ENCODE results near the gene TRAF3IP1. TPM values are rescaled to one million over a fixed set of nuclear protein-coding genes. Genes with fewer than 3 reads are reported as not detected.

TRAF3IP1 gene
- total and polyA plus RNA-seq, 4 donors, result 8.9 to 41.0 (median 14.7) TPM

GRCh38 chr2:238314576-238314975 is 5.7 kb upstream of the TRAF3IP1 start:
- Histone ChIP-seq H3K4me1 (ENCODE audit: control insufficient read depth in 5 of 5, insufficient read depth in 5 of 5, low read length in 5 of 5) (peaks cover 0 to under 1% (median 0%) of the 10 kb centered on the region in 5 donors), H3K4me3 (no peak overlapping the region), H3K36me3 (ENCODE audit: control insufficient read depth in 4 of 4, insufficient read depth in 4 of 4, low read length in 4 of 4) (no peaks in the 10 kb centered on the region), H3K27ac (ENCODE audit: low read depth in 1 of 2, low read length in 1 of 2) (no peak overlapping the region), H3K9me3 (ENCODE audit: control insufficient read depth in 4 of 4, insufficient read depth in 3 of 4, low read length in 3 of 4) (no peaks in the 10 kb centered on the region), H3K9ac (ENCODE audit: insufficient read depth in 1 of 2, low read length in 2 of 2) (no peak overlapping the region), H3K27me3 (ENCODE audit: control insufficient read depth in 3 of 3, insufficient read depth in 3 of 3, low read length in 2 of 3) (no peaks in the 10 kb centered on the region)
- DNase-seq, result no peak
- no peak for ATAC-seq (ENCODE audit: insufficient read depth, low FRiP score)
- 95 to 96% methylated on average over 8 of the region's 8 CpGs for WGBS, 2 donors
- TF ChIP-seq CTCF (IDR thresholded peaks at IDR 0.05; ENCODE audit: control extremely low read depth, extremely low read depth), result no peak

DNA sequence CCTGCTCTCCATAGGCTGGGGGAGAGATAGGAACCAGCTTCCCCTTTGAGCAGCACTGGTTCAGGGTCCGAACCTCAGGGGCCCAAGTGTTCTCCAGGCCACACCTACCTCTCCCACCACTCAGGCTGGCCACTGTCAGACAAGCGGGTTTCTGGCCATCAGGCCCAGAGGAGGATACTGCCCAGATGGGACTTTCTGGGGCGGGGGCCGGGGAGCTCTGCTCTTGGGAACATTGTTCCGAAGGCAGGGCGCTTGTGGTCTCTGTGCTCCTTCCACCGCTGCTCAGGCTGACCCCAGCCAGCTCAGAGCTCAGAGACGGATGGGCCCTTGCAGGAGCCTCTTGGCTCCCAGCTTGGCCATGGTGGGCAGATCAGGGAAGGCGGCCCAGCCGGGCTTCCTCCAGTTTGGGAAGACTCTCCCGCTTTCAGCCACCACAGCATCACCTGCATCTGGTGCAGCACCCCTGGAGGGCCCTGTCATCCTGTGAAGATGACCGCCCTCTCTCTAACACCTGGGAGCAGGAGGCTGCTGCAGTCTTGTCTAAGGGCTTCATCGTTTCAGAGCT is 5.2 kb upstream of the TRAF3IP1 start:
- no peak for TF ChIP-seq CTCF (IDR thresholded peaks at IDR 0.05; ENCODE audit: control extremely low read depth, extremely low read depth)
- Histone ChIP-seq H3K9ac (ENCODE audit: insufficient read depth in 1 of 2, low read length in 2 of 2) (no peak overlapping the region), H3K27me3 (ENCODE audit: control insufficient read depth in 3 of 3, insufficient read depth in 3 of 3, low read length in 2 of 3) (no peaks in the 10 kb centered on the region), H3K9me3 (ENCODE audit: control insufficient read depth in 4 of 4, insufficient read depth in 3 of 4, low read length in 3 of 4) (no peaks in the 10 kb centered on the region), H3K4me3 (no peak overlapping the region), H3K36me3 (ENCODE audit: control insufficient read depth in 4 of 4, insufficient read depth in 4 of 4, low read length in 4 of 4) (no peaks in the 10 kb centered on the region), H3K4me1 (ENCODE audit: control insufficient read depth in 5 of 5, insufficient read depth in 5 of 5, low read length in 5 of 5) (peaks cover 0 to 4% (median 2%) of the 10 kb centered on the region in 5 donors), H3K27ac (ENCODE audit: low read depth in 1 of 2, low read length in 1 of 2) (no peak overlapping the region)
- 96 to 97% methylated on average over 12 to 13 of the region's 13 CpGs for WGBS, 2 donors
- DNase-seq (no peak), ATAC-seq (ENCODE audit: insufficient read depth, low FRiP score) (no peak)

DNA sequence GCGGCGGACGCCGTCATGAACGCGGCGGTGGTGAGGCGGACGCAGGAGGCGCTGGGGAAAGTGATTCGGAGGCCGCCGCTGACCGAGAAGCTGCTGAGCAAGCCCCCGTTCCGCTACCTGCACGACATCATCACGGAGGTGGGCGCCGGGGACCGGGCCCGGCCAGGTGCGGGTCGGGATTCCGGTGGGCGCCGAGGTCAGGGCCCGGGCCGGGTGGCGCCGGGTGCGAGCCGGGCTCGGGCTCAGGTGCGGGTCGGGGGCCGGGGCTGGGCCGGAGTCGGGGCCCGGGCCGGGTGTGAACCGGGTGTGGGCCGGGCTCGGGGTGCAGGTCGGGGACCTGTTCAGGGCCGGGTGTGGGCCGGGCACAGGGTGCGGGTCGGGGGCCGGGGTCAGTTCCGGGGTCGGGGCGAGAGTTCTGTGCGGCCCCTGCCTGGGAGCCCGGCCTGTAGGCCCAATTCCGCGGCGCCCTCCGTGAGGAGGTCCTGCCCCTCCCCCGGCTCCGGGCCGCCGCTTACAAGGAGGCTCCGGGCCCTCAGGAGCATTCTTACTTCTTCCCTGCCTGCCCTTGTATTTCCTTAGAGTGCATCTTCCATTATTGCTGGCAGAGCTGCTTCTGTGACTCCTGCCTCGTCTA is 447 bp downstream of the TRAF3IP1 start:
- ATAC-seq (ENCODE audit: insufficient read depth, low FRiP score) (no peak), DNase-seq (no peak)
- peaks cover 0 to 2% (median under 1%) of the 10 kb centered on the region in 4 donors for H3K36me3 ChIP-seq (ENCODE audit: control insufficient read depth in 4 of 4, insufficient read depth in 4 of 4, low read length in 4 of 4)
- peaks cover 5 to 15% (median 9%) of the 10 kb centered on the region in 5 donors for H3K4me1 ChIP-seq (ENCODE audit: control insufficient read depth in 5 of 5, insufficient read depth in 5 of 5, low read length in 5 of 5)
- H3K27ac ChIP-seq (ENCODE audit: low read depth in 1 of 2, low read length in 1 of 2), result peak overlapping the region; percentile 32 to 59
- WGBS, 2 donors, result 1 to 2% methylated on average over 35 to 65 of the region's 65 CpGs
- no peaks in the 10 kb centered on the region for H3K9me3 ChIP-seq (ENCODE audit: control insufficient read depth in 4 of 4, insufficient read depth in 3 of 4, low read length in 3 of 4)
- no peaks in the 10 kb centered on the region for H3K27me3 ChIP-seq (ENCODE audit: control insufficient read depth in 3 of 3, insufficient read depth in 3 of 3, low read length in 2 of 3)
- peak overlapping the region; percentile 77 for H3K4me3 ChIP-seq
- TF ChIP-seq CTCF (IDR thresholded peaks at IDR 0.05; ENCODE audit: control extremely low read depth, extremely low read depth), result no peak
- peak overlapping the region in 1 of 2 donors; percentile 50 for H3K9ac ChIP-seq (ENCODE audit: insufficient read depth in 1 of 2, low read length in 2 of 2)
